PC-9 (cell line): ENCODE data around the gene HOXD4.

Experiments used
- CTCF ChIP-seq: fragments of 200-600 bp; sonication (generic); conservative IDR thresholded peaks from 2 replicates; pipeline ENCODE4 v1.6.1; 2017; ENCODE audit warnings: mixed run types, antibody characterized with exemption, mild to moderate bottlenecking, moderate library complexity
- EZH2 ChIP-seq: fragments of 200-600 bp; sonication (generic); IDR thresholded peaks from 2 replicates; pipeline ENCODE4 v1.8.0; 2017; ENCODE audit warnings: antibody characterized with exemption, low read depth

GRCh38 chr2:176151442-176152287 is at the start of gene HOXD4:
- TF ChIP-seq CTCF (no peak), EZH2 (no peak)
